NCI-H187 treated with DMSO at 0.1 percent for 48 hours (cell line): ENCODE measurements around the gene FFAR1.

Experiments
- DNase-seq: peaks from one replicate; lab custom pipeline; 2025; lab: John Stamatoyannopoulos, UW

The FFAR1 gene

DNA sequence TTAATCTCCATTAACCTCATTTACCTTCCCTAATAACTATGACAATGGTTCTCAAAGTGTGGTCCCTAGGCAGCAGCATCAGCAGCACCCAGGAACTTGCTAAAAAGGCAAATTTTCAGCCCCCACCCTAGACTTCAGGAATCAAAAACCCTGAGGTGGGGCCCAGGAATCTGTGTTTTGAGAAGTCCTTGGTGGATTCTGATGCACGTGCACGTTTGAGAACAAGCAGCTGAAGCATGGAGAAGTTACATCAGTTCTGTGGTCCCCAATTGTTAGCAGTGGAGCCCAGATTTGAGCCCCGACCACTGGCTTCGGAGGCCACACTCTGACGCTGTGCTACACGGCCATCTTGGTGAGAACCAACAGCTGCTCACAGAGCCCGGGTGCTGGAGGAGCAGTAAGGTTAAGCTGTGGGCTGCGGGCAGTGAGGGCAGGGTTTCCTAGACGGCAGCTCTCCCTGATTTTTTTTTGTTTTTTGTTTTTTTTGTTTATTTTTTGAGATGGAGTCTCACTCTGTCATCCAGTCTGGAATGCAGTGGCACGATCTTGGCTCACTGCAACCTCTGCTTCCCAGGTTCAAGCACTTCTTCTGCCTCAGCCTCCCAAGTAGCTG is 32.7 kb upstream of the FFAR1 start:
- DNase-seq, result no peak

DNA sequence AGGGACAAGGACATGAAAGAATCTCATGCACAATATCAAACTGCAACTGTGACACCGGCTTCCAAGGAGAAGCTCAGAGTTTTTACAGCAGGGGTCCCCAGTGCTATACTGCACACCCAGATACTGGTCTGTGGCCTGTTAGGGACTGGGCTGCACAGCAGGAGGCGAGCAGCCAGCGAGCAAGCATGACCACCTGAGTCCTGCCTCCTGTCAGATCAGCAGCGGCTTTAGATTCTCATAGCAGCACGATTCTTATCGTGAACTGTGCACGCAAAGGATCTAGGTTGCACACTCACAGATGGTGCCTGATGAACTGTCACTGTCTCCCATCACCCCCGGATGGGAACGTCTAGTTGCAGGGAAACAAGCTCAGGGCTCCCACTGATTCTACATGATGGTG is 31.8 kb upstream of the FFAR1 start:
- no peak for DNase-seq

DNA sequence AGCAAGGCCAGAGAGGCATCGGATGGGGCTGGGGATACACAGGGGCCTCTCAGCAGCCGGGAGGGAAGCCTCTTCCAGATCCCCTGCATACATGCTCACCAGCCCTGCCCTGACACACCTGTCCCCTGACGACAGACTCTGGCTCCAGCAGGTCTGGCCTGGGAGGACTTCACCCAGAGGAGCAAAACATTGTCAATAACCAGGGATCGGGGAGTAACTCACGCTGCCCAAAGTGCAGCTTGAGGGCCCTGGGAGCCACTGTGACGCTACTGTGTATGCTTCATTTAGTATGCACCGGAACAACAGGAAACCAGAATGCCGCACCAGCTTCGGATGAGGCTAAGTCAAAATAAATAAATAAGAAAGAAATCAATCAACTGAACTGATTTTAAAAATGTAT is 31.1 kb upstream of the FFAR1 start:
- DNase-seq, result no peak

DNA sequence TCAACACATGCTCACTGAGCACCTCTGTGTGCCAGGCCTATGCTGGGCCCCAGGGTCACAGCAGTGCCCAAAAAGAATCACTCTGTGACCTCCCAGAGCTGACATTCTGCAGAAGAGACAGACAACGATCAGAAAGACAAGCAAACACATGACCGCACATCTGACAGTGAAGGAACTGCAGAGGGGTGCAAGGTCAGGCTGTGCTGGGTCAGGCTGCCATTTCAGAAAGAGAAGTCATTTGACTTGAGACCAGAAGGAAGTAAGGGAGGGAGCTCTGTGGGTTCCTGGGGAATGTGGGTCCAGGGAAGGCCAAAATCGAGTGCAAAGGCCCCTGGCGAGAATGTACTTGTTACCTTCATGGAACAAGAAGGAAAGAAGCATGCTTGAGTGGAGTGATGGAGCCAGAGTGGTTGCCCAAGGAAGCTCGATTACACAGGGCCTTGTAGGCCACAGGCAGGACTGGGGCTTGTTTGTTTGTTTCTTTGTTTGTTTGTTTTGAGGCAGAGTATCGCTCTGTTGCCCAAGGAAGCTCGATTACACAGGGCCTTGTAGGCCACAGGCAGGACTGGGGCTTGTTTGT is 30.1 kb upstream of the FFAR1 start:
- DNase-seq, result no peak

GRCh38 chr19:35318679-35319448 is 28.8 kb upstream of the FFAR1 start:
- no peak for DNase-seq

DNA sequence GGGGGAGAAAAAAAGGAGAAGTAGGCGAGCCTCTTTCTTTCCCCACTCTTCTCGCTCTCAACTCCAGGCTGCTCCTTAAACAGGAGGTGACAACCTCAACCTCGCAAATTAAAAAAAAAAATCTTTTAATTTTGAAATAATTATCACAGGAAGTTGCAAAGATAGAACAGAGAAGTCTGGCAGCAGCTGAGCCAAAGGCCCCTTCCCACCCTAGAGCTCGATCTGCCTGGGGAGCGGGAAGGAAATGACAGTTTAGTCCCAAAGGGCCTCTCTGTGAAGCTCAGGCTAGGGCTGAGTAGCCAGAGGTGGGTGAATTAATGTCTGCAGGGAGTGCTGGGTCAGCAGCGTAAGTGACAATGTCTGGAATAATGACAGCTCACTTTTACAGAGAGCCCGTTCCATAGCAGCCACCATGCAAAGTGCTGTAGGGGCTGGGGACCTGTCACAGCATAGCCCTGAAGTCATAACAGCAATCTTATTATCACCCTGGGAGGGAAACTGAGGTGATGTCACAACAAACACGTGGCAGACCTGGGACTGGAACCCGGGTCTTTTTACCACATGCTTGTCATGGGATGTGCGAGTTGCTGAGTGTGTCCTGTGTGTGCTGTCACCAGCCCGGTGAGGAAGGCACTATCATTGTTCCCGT is 27.5 kb upstream of the FFAR1 start:
- DNase-seq, result no peak

- no peak for DNase-seq
These were observed 26.4 kb upstream of the FFAR1 start for GRCh38 chr19:35321291-35321690.

DNA sequence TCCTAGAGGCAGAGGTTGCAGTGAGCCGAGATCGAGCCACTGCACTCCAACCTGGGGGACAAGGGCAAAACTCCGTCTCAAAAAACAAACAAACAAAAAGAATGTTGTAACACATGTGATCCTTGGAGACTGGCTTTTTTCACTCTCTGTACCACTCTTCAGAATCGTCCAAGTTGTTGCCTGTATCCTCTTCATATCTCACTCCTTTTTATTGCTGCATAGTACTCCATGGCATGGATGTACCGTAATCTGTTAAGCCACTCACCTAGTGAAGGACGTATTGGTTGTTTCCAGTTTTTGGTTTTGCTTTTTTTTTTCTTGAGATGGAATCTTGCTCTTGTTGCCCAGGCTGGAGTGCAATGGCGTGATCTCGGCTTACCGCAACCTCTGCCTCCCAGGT is 25.7 kb upstream of the FFAR1 start:
- no peak for DNase-seq

DNA sequence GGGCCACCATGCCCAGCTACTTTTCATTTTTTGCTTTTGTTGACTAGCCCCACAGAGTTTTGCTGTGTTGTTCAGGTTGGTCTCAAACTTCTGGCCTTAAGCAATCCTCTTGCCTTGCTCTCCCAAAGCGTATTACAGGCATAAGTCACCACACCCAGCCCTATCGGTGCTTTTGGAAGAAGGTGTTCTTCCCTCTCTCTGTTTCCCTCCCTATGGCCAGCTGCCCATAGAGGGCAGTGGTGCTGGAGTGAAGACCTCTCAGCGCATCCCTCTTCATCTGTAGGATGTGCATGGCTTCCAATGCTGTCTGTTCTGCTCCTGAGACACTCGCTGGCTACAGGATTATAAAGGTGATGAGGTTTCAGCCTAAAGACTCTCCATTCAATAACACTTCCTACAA is 20.1 kb upstream of the FFAR1 start:
- no peak for DNase-seq

GRCh38 chr19:35328851-35329285 is 18.8 kb upstream of the FFAR1 start, which contains the start of gene CD22:
TSS of gene CD22 (plus strand) at chr19:35329187. CDS start at chr19:35332041, 2,854 bp downstream.
- no peak for DNase-seq

GRCh38 chr19:35329323-35329722 is 18.4 kb upstream of the FFAR1 start:
- DNase-seq, result no peak

DNA sequence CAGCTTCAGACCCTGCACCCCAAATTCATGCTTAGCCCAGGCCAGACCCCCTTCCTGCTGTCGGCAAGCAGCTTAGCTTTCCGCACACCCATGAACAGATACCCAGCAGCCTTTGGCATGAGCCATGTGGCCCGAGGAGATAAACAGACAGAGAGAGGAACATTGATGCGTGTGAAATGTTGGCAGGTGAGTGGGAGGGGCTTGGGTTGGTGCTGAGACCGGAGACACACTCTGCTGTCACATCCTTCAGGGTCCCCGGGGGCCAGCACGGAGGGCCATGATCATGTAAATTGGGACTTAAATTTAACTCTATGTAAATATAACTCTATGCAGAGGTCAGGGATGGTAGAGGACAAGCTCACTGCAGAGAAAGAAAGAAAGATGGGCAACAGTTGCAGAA is 17.2 kb upstream of the FFAR1 start:
- DNase-seq, result no peak

DNA sequence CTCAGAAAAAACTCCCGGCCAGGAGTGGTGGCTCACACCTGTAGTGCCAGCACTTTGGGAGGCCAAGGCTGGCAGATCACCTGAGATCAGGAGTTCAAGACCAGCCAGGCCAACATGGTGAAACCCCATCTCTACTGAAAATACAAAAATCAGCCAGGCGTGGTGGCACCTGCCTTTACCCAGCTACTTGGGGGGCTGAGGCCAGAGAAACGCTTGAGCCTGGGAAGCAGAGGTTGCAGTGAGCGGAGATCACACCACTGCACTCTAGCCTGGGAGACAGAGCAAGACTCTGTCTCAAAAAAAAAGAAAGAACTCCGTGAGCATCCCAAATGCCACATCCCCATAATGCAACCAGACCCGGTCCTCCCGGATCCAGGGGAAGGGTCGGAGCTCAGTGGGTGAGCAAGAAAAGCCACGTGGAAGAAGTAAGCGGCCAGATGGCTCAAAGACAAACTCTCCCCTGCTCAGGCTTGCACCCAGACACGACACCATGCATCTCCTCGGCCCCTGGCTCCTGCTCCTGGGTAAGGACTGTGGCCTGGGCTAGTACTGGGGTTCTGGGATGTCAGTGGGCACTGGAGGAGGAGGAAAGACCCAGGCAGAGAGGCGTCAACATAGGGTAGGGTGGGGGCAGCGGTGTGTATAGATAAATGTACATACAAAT is 16.0 kb upstream of the FFAR1 start:
- DNase-seq, result no peak

DNA sequence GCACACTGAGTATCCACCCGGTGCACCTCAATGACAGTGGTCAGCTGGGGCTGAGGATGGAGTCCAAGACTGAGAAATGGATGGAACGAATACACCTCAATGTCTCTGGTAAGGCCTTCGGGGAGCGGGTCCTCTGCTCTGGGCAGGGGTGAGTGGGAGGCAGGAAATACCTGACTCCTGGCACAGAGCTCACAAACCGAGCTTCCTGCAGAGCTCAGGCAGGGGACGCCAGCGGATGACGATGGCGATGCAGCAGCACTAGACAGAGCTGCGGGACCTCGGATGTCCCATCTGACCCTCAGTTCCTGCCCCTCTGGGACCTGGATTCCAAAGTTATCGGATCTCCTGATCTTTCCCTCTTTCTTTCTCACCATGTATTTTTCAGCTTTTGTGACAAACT is 14.9 kb upstream of the FFAR1 start:
- no peak for DNase-seq

DNA sequence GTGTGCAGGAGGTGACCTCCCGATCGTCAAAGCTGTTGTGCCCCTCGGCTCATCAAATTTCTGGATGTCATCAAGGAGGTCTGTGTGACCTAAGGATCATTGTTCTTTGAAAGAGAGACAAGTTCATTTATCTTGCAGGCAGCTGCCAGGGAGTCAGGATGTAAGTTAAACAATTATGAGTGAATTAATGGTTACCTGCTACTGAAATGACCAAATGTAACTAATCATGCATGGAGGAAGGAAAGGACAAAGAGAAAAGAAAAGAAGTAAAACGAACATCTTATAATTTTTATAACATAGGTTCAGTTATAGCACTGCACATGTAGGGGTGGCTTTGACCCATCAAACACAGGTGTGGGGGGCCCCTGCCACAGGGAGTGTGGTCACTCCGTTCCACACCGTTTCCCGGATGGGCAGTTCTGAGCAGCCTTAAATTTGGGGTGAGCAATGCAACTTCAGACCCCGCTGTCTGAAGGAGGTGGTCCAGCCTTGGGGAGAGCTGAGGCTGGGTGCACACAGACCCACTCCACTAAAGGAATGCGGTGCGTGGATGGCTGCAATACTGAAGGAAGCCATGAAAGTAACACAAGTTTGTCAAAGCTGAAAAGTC is 13.5 kb upstream of the FFAR1 start:
- DNase-seq, result no peak

GRCh38 chr19:35336166-35336955 is 11.3 kb upstream of the FFAR1 start:
- no peak for DNase-seq

GRCh38 chr19:35337097-35337983 is 10.4 kb upstream of the FFAR1 start:
- DNase-seq, result no peak

- DNase-seq, result no peak
These were observed 9.8 kb upstream of the FFAR1 start for GRCh38 chr19:35337984-35338296.

DNA sequence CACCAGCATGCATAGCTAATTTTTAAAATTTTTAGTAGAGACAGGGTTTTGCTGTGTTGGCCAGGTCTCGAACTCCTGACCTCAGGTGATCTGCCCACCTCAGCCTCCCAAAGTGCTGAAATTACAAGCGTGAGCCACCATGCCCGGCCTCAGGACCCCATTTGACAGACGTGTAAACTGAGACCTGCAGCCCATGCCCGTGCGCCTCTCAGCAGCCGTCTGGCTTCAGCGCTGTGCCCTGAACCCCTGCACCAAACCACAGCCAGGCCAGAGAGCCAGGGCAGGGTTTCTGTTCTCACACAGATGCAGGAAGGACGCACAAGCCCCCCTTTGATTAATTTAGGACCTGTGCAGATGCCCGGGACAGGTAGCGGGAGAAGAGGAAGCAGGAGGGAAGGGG is 7.3 kb upstream of the FFAR1 start:
- DNase-seq, result no peak

DNA sequence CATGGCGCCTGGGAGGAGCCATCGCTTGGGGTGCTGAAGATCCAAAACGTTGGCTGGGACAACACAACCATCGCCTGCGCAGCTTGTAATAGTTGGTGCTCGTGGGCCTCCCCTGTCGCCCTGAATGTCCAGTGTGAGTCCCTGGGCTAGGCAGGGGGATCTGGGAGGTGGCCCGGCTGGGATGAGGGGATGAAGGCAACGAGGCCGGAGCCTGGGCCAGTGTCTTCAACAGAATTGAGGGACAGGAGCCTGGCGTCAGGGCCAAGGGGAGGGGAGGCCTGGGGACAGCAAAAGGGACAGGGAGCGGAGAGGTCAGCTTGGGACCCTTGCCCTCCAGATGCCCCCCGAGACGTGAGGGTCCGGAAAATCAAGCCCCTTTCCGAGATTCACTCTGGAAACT is 6.7 kb upstream of the FFAR1 start:
- DNase-seq, result no peak
